HCT116 (cell line): ENCODE results near the gene RNF215. TPM values are rescaled to one million over a fixed set of nuclear protein-coding genes. Genes with fewer than 3 reads are reported as not detected.

Experiments used
- ATAC-seq: fragments of 200-7000 bp; cut with Tn5 transposase; 2 replicates; pipeline ENCODE4 v1.9.1; 2020; ENCODE audit warnings: mild to moderate bottlenecking, moderate library complexity
- BruUV-seq: library from RNA; stranded (reverse); fragments of 400-500 nt; replicated peaks from 2 replicates; lab custom pipeline; 2021; lab: Mats Ljungman, UMichigan
- CTCF ChIA-PET: fragments of 300-600 bp; sonication (Branson Sonifier 250); formaldehyde crosslinking; loops from one replicate; lab custom pipeline; 2021; ENCODE audit warnings: antibody characterized with exemption; lab: Charles Lee
- POLR2A ChIA-PET: fragments of 300-600, 350-600 bp; sonication (Branson Sonifier 250); formaldehyde crosslinking; loops from one replicate; lab custom pipeline; 2021; ENCODE audit warnings: antibody characterized with exemption; lab: Charles Lee
- RAD21 ChIA-PET, 2 experiments: fragments of 300-600 bp; sonication (Branson Sonifier 250); formaldehyde crosslinking; loops; one replicate each; lab custom pipeline; 2023; ENCODE audit warnings: low total read pairs in 2 of 2; ENCODE audit not compliant: uncharacterized antibody in 2 of 2, unreplicated experiment in 2 of 2, low non-redundant PET in 1 of 2; lab: Charles Lee
- DNase-seq: peaks from one replicate; pipeline ENCODE4 v3.0.0-alpha.2; 2010; ENCODE audit warnings: low read depth, low spot score
- H2AFZ ChIP-seq: fragments of 200-600 bp; shearing (Covaris generic), sonication (generic); 2 replicates; pipeline ENCODE4 v1.6.1; 2017; ENCODE audit warnings: low read depth, mixed run types, mixed read lengths, antibody characterized with exemption, low read length; ENCODE audit not compliant: poor library complexity, severe bottlenecking
- H3K27ac ChIP-seq: 2 replicates; pipeline ENCODE4 v1.5.1; 2012; ENCODE audit warnings: low read depth, low read length
- H3K27me3 ChIP-seq: fragments of 200-600 bp; sonication (generic); 2 replicates; pipeline ENCODE4 v1.6.1; 2016; ENCODE audit warnings: mixed run types, low read length, mixed read lengths; ENCODE audit not compliant: insufficient read depth
- H3K36me3 ChIP-seq, 2 experiments: fragments of 200-500 bp in 1 of 2; fragments of 200-600 bp in 1 of 2; sonication (Bioruptor generic) in 1 of 2; sonication (generic) in 1 of 2; 2 replicates each; pipeline versions ENCODE4 v1.5.1 to v1.6.1; 2014 to 2016; ENCODE audit warnings: low read length in 2 of 2, inconsistent platforms in 1 of 2, mixed read lengths in 1 of 2, mixed run types in 1 of 2; ENCODE audit not compliant: insufficient read depth in 2 of 2, control insufficient read depth in 1 of 2
- H3K4me1 ChIP-seq, 2 experiments: fragments of 200-600 bp in 1 of 2; sonication (generic) in 1 of 2; 2 replicates each; pipeline versions ENCODE4 v1.5.1 to v1.6.1; 2012 to 2017; ENCODE audit warnings: low read length in 2 of 2, inconsistent platforms in 1 of 2, mild to moderate bottlenecking in 1 of 2, mixed read lengths in 1 of 2, mixed run types in 1 of 2, moderate library complexity in 1 of 2; ENCODE audit not compliant: insufficient read depth in 2 of 2, control insufficient read depth in 1 of 2
- H3K4me2 ChIP-seq: fragments of 200-600 bp; sonication (generic); 2 replicates; pipeline ENCODE4 v1.6.1; 2017; ENCODE audit warnings: mixed run types, low read length, mixed read lengths
- H3K4me3 ChIP-seq, 2 experiments: fragments of 200-600 bp in 1 of 2; sonication (generic) in 1 of 2; replicated peaks in 1 of 2; 2 replicates each; pipeline ENCODE4 v1.5.1; 2011 to 2016; ENCODE audit warnings: low read length in 2 of 2, control low read depth in 1 of 2, low read depth in 1 of 2, mild to moderate bottlenecking in 1 of 2, mixed read lengths in 1 of 2, mixed run types in 1 of 2
- H3K79me2 ChIP-seq: fragments of 200-600 bp; sonication (generic); 2 replicates; pipeline ENCODE4 v1.6.1; 2017; ENCODE audit warnings: mild to moderate bottlenecking, mixed run types, low read length, moderate library complexity, mixed read lengths; ENCODE audit not compliant: insufficient read depth
- H3K9ac ChIP-seq: fragments of 200-600 bp; sonication (generic); 2 replicates; pipeline ENCODE4 v1.6.1; 2016; ENCODE audit warnings: low read length, mixed read lengths
- H3K9me2 ChIP-seq: fragments of 200-600 bp; sonication (generic), shearing (Covaris generic); 2 replicates; pipeline ENCODE4 v1.6.1; 2017; ENCODE audit warnings: mixed run types, mild to moderate bottlenecking, moderate library complexity; ENCODE audit not compliant: insufficient read depth
- H3K9me3 ChIP-seq, 2 experiments: fragments of 200-500 bp in 1 of 2; fragments of 200-600 bp in 1 of 2; sonication (Bioruptor generic) in 1 of 2; sonication (generic) in 1 of 2; 2 replicates each; pipeline ENCODE4 v1.6.1; 2014 to 2017; ENCODE audit warnings: low read length in 2 of 2, mixed read lengths in 2 of 2, inconsistent platforms in 1 of 2, low read depth in 1 of 2, mild to moderate bottlenecking in 1 of 2, mixed run types in 1 of 2, moderate library complexity in 1 of 2; ENCODE audit not compliant: control insufficient read depth in 1 of 2, insufficient read depth in 1 of 2
- H4K20me1 ChIP-seq: fragments of 200-600 bp; sonication (generic), shearing (Covaris generic); 2 replicates; pipeline ENCODE4 v1.6.1; 2017; ENCODE audit warnings: mixed run types, mild to moderate bottlenecking, moderate library complexity; ENCODE audit not compliant: insufficient read depth
- CEBPB ChIP-seq: IDR thresholded peaks from 2 replicates; pipeline ENCODE4 v1.6.1; 2012; ENCODE audit warnings: low read depth
- EZH2 ChIP-seq: fragments of 200-600 bp; sonication (generic); IDR thresholded peaks from 2 replicates; pipeline ENCODE4 v1.6.1; 2017; ENCODE audit warnings: antibody characterized with exemption, mixed run types
- POLR2AphosphoS5 ChIP-seq: IDR thresholded peaks from 2 replicates; pipeline ENCODE4 v1.6.1; 2011; ENCODE audit warnings: mild to moderate bottlenecking, low read depth, low read length, moderate library complexity
- RAD21 ChIP-seq: IDR thresholded peaks from 2 replicates; pipeline ENCODE4 v1.6.1; 2012; ENCODE audit warnings: low read depth, mild to moderate bottlenecking
- SP1 ChIP-seq: IDR thresholded peaks from 2 replicates; pipeline ENCODE4 v1.6.1; 2012; ENCODE audit warnings: low read depth
- TCF7L2 ChIP-seq: IDR thresholded peaks from 2 replicates; pipeline ENCODE4 v1.7.0; 2011; ENCODE audit warnings: borderline replicate concordance, inconsistent platforms; ENCODE audit not compliant: insufficient read depth, insufficient read length; ENCODE audit errors: extremely low read depth
- ZNF274 ChIP-seq: fragments of 200-500 bp; sonication (Bioruptor generic); IDR thresholded peaks from 2 replicates; pipeline ENCODE4 v1.6.1; 2014; ENCODE audit warnings: mild to moderate bottlenecking, low read depth, low read length, inconsistent platforms
- intact Hi-C: fragments of 100-400 bp; cut with micrococcal nuclease; formaldehyde crosslinking; loops from 2 replicates; pipeline ENCODE4 v1.10.0; 2022
- total RNA-seq: library from RNA; stranded (reverse); gene quantifications from one replicate; pipeline ENCODE4 v1.2.1, GENCODE V29; 2021; ENCODE audit not compliant: unreplicated experiment
- TF ChIP-seq, protein P1 (sequence below), 3 experiments: fragments of 200-600 bp in 1 of 3; sonication (generic) in 1 of 3; IDR thresholded peaks in 2 of 3; conservative IDR thresholded peaks in 1 of 3; 2 replicates each; pipeline ENCODE4 v1.5.1; 2012 to 2017; ENCODE audit warnings: low read depth in 2 of 3, low read length in 2 of 3, antibody characterized with exemption in 1 of 3, borderline replicate concordance in 1 of 3, control low read depth in 1 of 3, mild to moderate bottlenecking in 1 of 3, mixed read lengths in 1 of 3, mixed run types in 1 of 3, moderate library complexity in 1 of 3; ENCODE audit not compliant: insufficient read depth in 1 of 3

The RNF215 gene
- total RNA-seq, 1 experiment from 2014 or later = 20.2 TPM

DNA sequence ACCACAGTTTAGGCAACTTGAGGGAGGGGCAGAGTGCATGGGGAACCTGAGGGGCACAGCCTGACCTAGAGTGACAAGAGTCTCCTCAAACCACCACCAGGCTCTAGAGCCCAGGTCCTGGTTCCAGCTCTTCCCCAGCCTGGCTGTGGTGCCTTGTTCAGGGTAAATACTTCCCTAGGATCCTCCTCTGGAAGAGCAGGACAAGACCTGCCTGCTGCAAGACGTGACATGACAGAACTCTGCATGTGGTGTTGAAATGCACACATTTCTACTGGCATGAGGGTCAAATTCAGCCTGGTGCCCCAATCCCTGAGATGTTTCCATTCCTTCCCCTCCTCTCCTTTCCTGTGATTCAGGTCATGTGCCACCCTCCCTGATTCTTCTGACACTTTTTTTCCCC, 12.9 kb upstream of the RNF215 start:
- peaks cover 19 to 41% of the 10 kb centered on the region in 2 experiments; a peak in 3 of 4 replicates for H3K4me1 ChIP-seq
- no peak overlapping the region for H3K9ac ChIP-seq
- H3K9me2 ChIP-seq = no peaks in the 10 kb centered on the region
- no peak overlapping the region for H3K4me2 ChIP-seq
- DNase-seq (no peak), ATAC-seq (no peak)
- no peak overlapping the region for H2AFZ ChIP-seq
- H3K4me3 ChIP-seq = no peak overlapping the region
- TF ChIP-seq POLR2AphosphoS5 = no peak
- TF ChIP-seq, protein P1, sequence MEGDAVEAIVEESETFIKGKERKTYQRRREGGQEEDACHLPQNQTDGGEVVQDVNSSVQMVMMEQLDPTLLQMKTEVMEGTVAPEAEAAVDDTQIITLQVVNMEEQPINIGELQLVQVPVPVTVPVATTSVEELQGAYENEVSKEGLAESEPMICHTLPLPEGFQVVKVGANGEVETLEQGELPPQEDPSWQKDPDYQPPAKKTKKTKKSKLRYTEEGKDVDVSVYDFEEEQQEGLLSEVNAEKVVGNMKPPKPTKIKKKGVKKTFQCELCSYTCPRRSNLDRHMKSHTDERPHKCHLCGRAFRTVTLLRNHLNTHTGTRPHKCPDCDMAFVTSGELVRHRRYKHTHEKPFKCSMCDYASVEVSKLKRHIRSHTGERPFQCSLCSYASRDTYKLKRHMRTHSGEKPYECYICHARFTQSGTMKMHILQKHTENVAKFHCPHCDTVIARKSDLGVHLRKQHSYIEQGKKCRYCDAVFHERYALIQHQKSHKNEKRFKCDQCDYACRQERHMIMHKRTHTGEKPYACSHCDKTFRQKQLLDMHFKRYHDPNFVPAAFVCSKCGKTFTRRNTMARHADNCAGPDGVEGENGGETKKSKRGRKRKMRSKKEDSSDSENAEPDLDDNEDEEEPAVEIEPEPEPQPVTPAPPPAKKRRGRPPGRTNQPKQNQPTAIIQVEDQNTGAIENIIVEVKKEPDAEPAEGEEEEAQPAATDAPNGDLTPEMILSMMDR (IDR thresholded peaks at IDR 0.05 in 2 of 3, conservative IDR thresholded peaks at IDR 0.05 in 1 of 3; ENCODE audit: borderline replicate concordance in 1 of 3, insufficient read depth in 1 of 3, low read depth in 2 of 3, low read length in 2 of 3) = no peak
- TF ChIP-seq EZH2 = no peak
- TF ChIP-seq SP1 = no peak
- no peak for TF ChIP-seq CEBPB
- no peak for TF ChIP-seq RAD21
- TF ChIP-seq ZNF274 = no peak
- no peak for TF ChIP-seq TCF7L2
- H3K36me3 ChIP-seq = peaks cover 0 to 19% of the 10 kb centered on the region in 2 experiments; a peak in 2 of 4 replicates
- H3K27me3 ChIP-seq = no peaks in the 10 kb centered on the region
- RAD21 ChIA-PET = no interaction called here
- CTCF ChIA-PET = interaction anchor here (0.7 to 2.2 kb wide), 2 partner anchors 13 to 27 kb away, joined by 6 read pairs; partner anchors contain the start of gene RNF215
- no peaks in the 10 kb centered on the region for H4K20me1 ChIP-seq
- POLR2A ChIA-PET = no interaction called here
- H3K9me3 ChIP-seq = no peaks in the 10 kb centered on the region
- BruUV-seq = no TSS peak
- peaks cover 49% of the 10 kb centered on the region for H3K79me2 ChIP-seq
- intact Hi-C loops = no loop called here
- H3K27ac ChIP-seq = no peak overlapping the region
